Uterus (tissue), 4 donors: Measurements from ENCODE around the gene MPO. TPM values are rescaled to one million over a fixed set of nuclear protein-coding genes. Genes with fewer than 3 reads are reported as not detected.

Source experiments
- DNase-seq, 2 donors: peaks; one replicate each; pipeline ENCODE4 v3.0.0-alpha.2; 2019 to 2020
- H3K27ac ChIP-seq, 2 donors: fragments of 200-600 bp; sonication (generic); 1 replicate in 1 of 2; 2 replicates in 1 of 2; pipeline ENCODE4 v1.5.1; 2016 to 2018
- H3K27me3 ChIP-seq, 2 donors: fragments of 200-600 bp; sonication (generic); one replicate each; pipeline ENCODE4 v1.5.1; 2018 to 2019; ENCODE audit warnings: control low read depth in 1 of 2
- H3K36me3 ChIP-seq, 2 donors: fragments of 200-600 bp; sonication (generic); one replicate each; pipeline ENCODE4 v1.5.1; 2019; ENCODE audit warnings: control low read depth in 1 of 2
- H3K4me1 ChIP-seq, 2 donors: fragments of 200-600 bp; sonication (generic); one replicate each; pipeline ENCODE4 v1.5.1; 2018 to 2019; ENCODE audit warnings: control low read depth in 1 of 2
- H3K4me3 ChIP-seq, 2 donors: fragments of 200-600 bp; sonication (generic); 1 replicate in 1 of 2; 2 replicates in 1 of 2; pipeline ENCODE4 v1.5.1; 2018 to 2019; ENCODE audit warnings: mild to moderate bottlenecking in 1 of 2
- H3K9me3 ChIP-seq, 2 donors: fragments of 200-600 bp; sonication (generic); one replicate each; pipeline ENCODE4 v1.5.1; 2019; ENCODE audit warnings: control low read depth in 1 of 2
- CTCF ChIP-seq, 4 experiments: fragments of 200-600 bp in 2 of 4; fragments of 450-650 bp in 2 of 4; sonication (generic) in 2 of 4; IDR thresholded peaks; one replicate each; pipeline ENCODE4 v1.5.1; 2016 to 2019; ENCODE audit warnings: antibody characterized with exemption in 4 of 4, mild to moderate bottlenecking in 2 of 4, moderate library complexity in 1 of 4
- POLR2A ChIP-seq, 2 donors: fragments of 450-650 bp; IDR thresholded peaks; one replicate each; pipeline ENCODE4 v1.6.1; 2016; ENCODE audit warnings: antibody characterized with exemption in 2 of 2, mild to moderate bottlenecking in 1 of 2, moderate library complexity in 1 of 2
- intact Hi-C: fragments of 100-400 bp; cut with DNase I; formaldehyde crosslinking; loops from one replicate; pipeline ENCODE4 v1.15.1; 2023; ENCODE audit warnings: low total_unique reads
- total RNA-seq, 4 donors: library from RNA; depleted of rRNA in 3 of 4; stranded (reverse); fragments of >200 nt in 3 of 4; gene quantifications; one replicate each; pipeline versions ENCODE4 v1.1.0 to v1.2.4, GENCODE V29; 2014 to 2023
- donor health status: DM: yes; HTN: yes; CAD: no.

Gene MPO
- total RNA-seq, 4 donors from 2014 or later, result 0.79 to 21.7 TPM; not detected in 2

GRCh38 chr17:58229384-58229783 lies 51.4 kb downstream of the MPO start:
- H3K4me1 ChIP-seq, result no peaks in the 10 kb centered on the region
- H3K36me3 ChIP-seq, result no peaks in the 10 kb centered on the region
- H3K4me3 ChIP-seq, result no peak overlapping the region
- H3K9me3 ChIP-seq, result no peaks in the 10 kb centered on the region
- H3K27me3 ChIP-seq, result no peaks in the 10 kb centered on the region
- no peak overlapping the region for H3K27ac ChIP-seq
- DNase-seq, result no peak
- intact Hi-C loops, result no loop called here
- TF ChIP-seq CTCF (IDR thresholded peaks at IDR 0.05) (no peak), POLR2A (IDR thresholded peaks at IDR 0.05) (no peak)

GRCh38 chr17:58228679-58229078 lies 52.1 kb downstream of the MPO start:
- H3K9me3 ChIP-seq, result no peaks in the 10 kb centered on the region
- no peaks in the 10 kb centered on the region for H3K4me1 ChIP-seq
- no peaks in the 10 kb centered on the region for H3K36me3 ChIP-seq
- intact Hi-C loops, result no loop called here
- TF ChIP-seq POLR2A (IDR thresholded peaks at IDR 0.05), result no peak
- no peak for TF ChIP-seq CTCF (IDR thresholded peaks at IDR 0.05)
- no peak overlapping the region for H3K27ac ChIP-seq
- no peaks in the 10 kb centered on the region for H3K27me3 ChIP-seq
- DNase-seq, result no peak
- H3K4me3 ChIP-seq, result no peak overlapping the region

- DNase-seq, result no peak
- intact Hi-C loops, result no loop called here
- Histone ChIP-seq H3K27me3 (no peaks in the 10 kb centered on the region), H3K27ac (no peak overlapping the region), H3K36me3 (no peaks in the 10 kb centered on the region), H3K4me3 (no peak overlapping the region), H3K9me3 (no peaks in the 10 kb centered on the region), H3K4me1 (no peaks in the 10 kb centered on the region)
- no peak for TF ChIP-seq CTCF (IDR thresholded peaks at IDR 0.05)
- TF ChIP-seq POLR2A (IDR thresholded peaks at IDR 0.05), result no peak
These were observed 53.0 kb downstream of the MPO start for GRCh38 chr17:58227733-58228132.

- TF ChIP-seq POLR2A (IDR thresholded peaks at IDR 0.05) (no peak), CTCF (IDR thresholded peaks at IDR 0.05) (no peak)
- no peak for DNase-seq
- Histone ChIP-seq H3K36me3 (no peaks in the 10 kb centered on the region), H3K4me1 (no peaks in the 10 kb centered on the region), H3K4me3 (no peak overlapping the region), H3K27me3 (no peaks in the 10 kb centered on the region), H3K9me3 (no peaks in the 10 kb centered on the region), H3K27ac (no peak overlapping the region)
- intact Hi-C loops, result no loop called here
These were observed 56.4 kb downstream of the MPO start for GRCh38 chr17:58224315-58224714.

Other genes with a start within 250 kb of the MPO start
- 10 to 100 TPM in 3 of 4 donors, 1 to 10 TPM in 1; 6.1 to 37.8 (median 23.2) TPM for gene DYNLL2, start 197.5 kb downstream of the MPO start, total RNA-seq
- not detected for gene OR4D1, start 132.6 kb downstream of the MPO start, total RNA-seq
- not detected for gene OR4D2, start 114.0 kb downstream of the MPO start, total RNA-seq
- not detected for gene EPX, start 88.2 kb downstream of the MPO start, total RNA-seq
- 10 to 100 TPM in 2 of 4 donors, 1 to 10 TPM in 2; 4.4 to 23.2 (median 12.3) TPM for gene MKS1, start 61.7 kb downstream of the MPO start, total RNA-seq
- not detected for gene LPO, start 42.4 kb downstream of the MPO start, total RNA-seq
- gene TSPOAP1, start 47.9 kb upstream of the MPO start, total RNA-seq, result 10 to 100 TPM in 3 of 4 donors, under 1 TPM in 1; 0.59 to 43.7 (median 32.4) TPM
- gene SUPT4H1, start 71.3 kb upstream of the MPO start, total RNA-seq, result 100 to 1,000 TPM in 2 of 4 donors, 10 to 100 TPM in 2; 31.1 to 267 (median 98.1) TPM
- gene RNF43, start 136.6 kb upstream of the MPO start, total RNA-seq, result 1 to 10 TPM in 3 of 4 donors, not detected in 1; 1.5 to 8.5 (median 4.1) TPM
- gene HSF5, start 207.5 kb upstream of the MPO start, total RNA-seq, result under 1 TPM in 1 of 4 donors, not detected in 3; 0.90 TPM
- 10 to 100 TPM in 3 of 4 donors, 1 to 10 TPM in 1; 9.7 to 59.1 (median 25.5) TPM for gene MTMR4, start 233.7 kb upstream of the MPO start, total RNA-seq